Activated T-cell treated with anti-CD3 and anti-CD28 coated beads for 1 hour (primary cell): ENCODE results near the gene GPR33.
"Not testable (repeated sequence)": the region's sequence is repeated elsewhere in the genome, so short reads cannot be mapped to it uniquely, and the experiment has no call there.

ENCODE experiments used
- DNase-seq: peaks from one replicate; pipeline ENCODE4 v3.0.0-alpha.2; 2020; ENCODE audit warnings: low read depth

The GPR33 gene, protein sequence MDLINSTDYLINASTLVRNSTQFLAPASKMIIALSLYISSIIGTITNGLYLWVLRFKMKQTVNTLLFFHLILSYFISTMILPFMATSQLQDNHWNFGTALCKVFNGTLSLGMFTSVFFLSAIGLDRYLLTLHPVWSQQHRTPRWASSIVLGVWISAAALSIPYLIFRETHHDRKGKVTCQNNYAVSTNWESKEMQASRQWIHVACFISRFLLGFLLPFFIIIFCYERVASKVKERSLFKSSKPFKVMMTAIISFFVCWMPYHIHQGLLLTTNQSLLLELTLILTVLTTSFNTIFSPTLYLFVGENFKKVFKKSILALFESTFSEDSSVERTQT

DNA sequence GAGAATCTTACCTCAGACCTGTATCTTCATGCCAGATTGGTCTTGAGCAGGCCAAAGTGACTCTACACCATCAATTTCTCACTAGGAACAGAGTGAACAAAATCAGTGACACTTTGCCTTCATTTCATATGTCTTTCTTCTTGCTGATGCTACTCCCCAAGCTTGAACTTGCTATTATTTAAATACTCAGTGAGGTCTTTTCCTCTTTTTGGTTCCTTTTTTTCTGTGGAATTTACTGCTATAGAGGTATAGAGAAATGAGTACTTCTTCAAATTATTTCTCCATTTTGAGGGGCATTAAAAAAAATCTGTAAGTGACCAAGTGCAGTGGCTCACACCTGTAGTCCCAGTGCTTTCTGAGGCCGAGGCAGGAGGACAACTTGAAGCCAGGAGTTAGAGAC, at the start of gene GPR33:
GPR33 (minus strand) TSS at position 154 of the 400 bp plus-strand sequence. CDS start 4,074 bp downstream, outside the sequence.
- DNase-seq, result no peak

DNA sequence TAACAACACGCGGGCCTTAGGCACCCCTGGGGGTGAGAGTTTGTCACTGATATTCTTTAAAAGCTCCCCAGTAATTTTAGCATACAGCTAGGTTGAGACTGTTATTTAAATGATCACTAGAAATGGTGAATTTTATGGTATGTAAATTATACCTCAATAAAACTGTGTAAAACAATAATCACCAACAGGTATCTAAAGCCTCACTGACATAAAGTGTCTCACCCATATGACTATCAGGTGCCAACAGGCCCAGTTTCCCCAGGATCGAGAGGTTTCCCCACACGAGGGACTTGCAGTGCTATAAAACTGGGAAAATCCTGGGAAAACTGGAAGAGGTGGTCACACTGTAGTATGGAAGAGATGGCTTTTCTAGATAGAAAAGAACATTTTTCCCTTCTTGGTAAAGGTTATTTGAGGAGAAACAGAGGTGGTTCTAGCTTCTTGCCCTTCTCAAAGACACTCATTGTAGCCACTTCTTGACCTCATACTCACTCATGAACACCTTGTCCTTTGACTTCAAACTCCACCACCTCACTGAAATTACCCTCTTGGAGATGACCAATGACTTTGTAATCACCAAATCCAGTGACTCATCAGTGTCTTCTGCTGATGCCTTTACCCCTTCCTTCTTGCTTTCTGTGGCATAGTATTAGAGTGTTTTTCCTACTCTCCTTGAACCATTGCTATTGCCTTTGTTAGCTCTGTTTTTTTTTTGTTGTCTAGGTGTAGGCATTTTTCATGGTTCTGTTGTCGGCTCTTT, 48.5 kb upstream of the GPR33 start:
- DNase-seq, result no peak

DNA sequence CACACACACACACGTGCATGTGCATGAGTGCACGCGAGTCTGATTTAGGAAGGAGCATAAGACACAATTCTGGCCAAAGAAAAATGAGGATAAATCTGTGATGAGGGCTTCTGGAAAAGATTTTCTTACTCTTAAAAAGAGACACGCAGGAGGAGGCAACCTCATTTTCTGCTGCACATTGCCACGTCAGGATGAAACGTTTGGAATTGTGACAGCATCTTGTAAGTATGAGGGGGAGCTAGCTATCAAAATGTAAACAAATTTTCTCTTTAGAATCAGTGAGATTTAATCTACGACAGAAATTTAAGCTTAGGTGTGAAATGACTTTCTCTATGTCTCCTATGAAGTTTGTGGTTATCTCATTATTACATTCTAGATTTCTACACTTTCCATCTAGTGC, 42.3 kb upstream of the GPR33 start:
- no peak for DNase-seq

DNA sequence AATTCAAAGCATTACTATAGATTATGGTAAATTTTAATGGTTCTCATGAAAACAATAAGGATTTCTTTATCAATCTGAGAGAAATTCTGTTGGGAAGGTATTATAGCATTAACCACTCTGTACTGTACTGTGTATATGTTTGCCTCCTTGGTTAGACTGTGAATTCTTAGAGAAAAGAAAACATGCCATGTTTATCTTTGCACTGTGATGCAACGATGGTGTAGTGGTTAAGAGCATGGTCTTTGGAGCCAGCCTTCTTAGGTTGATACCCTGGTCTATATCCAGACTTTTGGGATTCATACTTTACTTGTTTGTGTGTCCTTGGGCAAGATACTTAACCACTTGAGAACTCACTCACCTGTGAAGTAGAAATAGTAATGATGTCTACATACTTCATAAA, 41.2 kb upstream of the GPR33 start:
- no peak for DNase-seq

DNA sequence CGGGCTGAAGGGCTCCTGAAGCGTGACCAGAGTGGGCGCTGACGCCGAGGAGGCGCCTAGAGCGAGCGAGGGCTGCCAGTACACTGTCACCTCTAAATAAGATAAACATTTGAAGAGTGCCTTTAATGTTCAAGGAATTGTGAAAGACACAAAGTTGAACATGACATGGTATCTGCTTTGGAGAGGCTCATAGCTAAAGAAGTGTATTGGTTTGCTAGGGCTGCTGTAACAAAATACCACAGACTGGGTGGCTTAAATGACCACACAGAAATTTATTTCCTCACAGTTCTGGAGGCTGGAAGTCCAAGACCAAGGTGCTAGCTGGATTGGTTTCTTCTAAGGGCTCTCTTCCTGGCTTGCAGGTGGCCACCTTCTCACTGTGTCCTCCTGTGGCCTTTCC, 39.7 kb upstream of the GPR33 start:
- DNase-seq, result no peak

DNA sequence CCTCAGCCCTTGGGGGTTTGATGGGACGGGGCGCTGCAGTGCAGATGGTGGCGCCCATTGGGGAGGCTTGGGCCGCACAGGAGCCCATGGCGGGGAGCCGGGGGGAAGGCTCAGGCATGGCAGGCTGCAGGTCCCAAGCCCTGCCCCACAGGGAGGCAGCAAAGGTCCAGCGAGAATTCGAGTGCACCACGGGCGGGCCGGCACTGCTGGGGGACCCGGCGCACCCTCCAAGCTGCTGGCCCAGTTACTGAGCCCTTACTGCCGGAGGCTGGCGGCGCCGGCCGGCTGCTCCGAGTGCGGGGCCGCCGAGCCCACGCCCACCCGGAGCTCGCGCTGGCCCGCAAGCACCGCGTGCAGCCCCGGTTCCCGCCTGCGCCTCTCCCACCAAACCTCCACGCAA, 39.2 kb upstream of the GPR33 start:
- DNase-seq, result no peak

DNA sequence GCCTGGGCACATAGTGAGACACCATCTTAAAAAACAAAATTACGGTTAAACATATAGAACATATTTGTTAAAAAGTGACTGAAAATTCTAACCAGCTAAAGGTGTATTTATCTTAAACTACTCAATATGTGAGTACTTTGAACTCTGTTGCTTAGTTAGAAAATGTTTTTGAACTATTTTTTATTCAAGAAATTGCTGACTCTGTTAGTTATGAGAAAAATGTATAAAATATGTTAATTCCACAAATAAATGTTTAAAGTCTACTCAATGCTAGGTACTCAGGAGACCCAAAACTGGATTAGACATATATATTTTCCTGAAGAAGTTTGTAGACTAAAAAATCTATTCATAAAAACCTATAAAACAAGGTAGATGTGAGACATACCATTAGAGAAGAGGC, 23.0 kb upstream of the GPR33 start:
- DNase-seq, result no peak

DNA sequence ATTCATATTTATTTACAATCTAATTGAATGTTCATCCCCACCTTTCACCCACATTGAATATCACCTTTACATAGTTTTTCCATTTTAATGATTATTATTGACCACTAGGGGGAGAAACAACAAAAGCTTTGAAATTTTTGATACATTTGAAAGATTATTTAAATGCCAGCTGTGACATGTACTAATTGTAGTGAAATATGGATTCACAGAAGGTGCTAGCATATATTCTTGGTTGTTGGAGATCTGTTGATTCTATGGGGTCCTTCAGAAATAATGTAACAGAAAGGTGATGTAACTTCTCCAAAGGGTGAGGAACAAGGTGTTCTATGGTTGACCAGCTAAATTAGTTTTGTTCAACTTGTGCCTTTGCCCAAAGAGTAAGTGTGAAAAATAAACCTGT, 22.4 kb upstream of the GPR33 start:
- DNase-seq, result no peak

DNA sequence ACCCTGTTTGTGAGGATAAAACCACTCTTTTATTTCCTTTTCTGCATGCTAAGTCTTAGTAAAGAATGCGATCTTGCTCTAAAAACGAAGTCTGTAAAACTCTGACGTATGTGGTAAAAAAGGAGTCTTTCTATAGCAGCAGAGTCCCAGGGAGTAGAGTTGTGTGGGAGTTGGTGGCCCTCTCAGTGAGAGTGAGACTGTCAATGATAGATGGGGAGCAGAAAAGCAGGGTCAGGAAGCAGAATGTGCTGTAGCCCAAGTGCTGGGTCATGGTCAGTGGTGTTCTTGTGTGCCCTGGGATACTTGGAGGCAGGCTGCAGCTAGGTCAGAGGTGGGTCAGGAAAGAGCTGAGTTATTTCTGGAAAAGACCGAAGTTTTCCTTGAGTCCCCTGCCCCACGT, 20.3 kb upstream of the GPR33 start:
- DNase-seq, result no peak

DNA sequence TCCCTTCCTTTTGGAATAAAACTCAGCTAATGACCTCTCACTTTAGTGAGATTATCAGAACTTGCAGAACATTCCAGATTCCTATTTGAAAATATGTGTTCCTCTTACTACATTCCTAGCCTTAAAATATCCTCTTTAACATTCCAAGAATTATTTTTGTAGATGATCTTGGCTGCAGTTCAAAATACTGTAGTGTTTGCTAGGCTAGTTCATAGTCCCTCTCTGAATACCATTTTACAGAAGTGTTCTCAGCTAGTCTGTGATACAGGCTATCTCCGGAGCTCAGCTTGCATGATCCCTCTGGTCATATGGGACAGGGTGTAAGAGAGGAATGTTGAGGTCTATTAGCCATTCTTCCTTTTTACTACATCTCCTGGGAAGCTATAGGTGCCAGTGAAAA, 17.6 kb upstream of the GPR33 start:
- no peak for DNase-seq

DNA sequence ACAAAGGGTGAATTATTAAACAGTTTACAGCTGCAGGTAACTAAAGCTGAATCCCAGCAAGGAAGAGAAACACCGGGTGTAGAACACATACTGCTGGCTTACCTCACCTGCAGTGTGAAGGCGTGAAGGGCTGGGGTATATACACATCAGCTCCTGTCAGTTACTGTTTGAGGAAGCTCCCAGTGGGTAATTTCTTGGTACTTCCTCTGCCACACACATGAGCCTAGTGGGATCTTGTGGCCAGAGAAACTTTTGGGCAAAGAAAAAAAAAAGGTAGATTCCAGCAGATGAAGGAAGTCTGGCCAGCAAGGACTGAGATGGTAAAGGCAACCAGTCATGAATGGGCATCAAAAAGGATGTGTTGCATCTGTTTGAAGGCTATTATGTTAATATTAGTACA, 14.0 kb upstream of the GPR33 start:
- DNase-seq, result no peak

DNA sequence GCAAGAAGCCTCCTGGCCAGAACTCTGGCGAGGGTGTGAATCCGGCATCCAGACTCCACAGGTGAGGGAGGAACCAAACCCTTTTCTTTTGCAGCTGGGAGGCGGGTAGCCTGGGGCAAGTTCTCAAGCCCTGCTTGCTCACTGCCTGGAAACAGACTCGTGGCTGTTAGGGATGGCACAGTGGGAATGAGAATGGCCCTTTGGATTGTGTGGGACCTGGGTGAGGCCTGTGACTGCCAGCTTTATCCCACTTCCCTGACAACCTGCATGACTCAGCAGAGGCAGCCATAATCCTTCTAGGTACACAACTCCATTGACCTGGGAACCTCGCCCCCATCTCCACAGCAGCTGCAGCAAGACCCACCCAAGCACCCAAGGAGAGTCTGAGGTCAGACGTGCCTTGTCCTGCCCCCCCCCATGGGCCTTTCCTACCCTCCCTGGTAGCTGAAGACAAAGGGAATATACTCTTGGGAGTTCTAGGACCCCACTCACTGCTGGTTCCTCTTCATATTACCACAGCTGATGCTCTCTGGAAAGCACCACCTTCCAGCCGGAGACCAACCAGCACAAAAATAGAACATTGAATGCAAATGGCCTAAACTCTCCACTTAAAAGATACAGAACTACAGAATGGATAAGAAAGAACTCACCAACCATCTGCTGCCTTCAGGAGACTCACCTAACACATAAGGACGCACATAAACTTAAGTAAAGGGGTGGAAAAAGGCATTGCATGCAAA, 5.1 kb upstream of the GPR33 start:
- no peak for DNase-seq

DNA sequence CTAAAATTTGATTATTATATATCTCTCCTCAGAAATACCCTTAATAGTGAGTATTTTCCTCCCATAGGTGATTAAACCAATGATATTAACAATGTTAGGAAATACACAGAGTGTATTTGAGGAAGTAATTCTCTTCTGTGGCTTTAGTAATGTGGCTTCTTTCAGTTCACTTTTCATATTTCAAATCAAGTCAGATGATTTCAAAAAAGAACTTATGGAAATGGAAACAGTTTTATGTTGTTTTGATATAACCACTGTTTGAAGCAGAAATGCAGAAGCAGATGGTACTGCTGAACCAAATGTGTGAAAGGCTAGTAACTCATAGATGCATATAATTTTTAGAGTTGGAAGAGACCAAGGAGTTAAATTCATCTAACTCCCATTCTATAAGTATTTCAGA, 1.9 kb upstream of the GPR33 start:
- DNase-seq, result no peak

DNA sequence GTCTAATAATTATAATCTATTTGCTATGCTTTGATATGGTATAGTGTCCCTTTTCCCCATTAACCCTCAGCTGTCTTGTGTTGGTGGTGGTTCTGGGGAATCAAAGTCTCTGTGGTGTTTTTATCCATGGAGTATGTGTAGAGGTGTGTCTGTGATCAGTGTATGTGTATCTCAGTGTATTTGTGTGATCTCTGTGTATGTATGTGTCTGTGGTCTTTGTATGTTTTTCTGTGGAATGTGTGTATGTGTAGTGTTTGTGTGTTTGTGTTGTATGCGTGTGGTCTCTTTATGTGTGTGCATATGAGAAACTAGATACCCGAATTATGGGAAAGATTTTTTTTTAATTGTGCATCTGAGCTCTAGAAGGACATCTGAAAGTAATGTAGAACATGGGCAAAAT, 1.1 kb downstream of the GPR33 start:
- DNase-seq, result no peak

DNA sequence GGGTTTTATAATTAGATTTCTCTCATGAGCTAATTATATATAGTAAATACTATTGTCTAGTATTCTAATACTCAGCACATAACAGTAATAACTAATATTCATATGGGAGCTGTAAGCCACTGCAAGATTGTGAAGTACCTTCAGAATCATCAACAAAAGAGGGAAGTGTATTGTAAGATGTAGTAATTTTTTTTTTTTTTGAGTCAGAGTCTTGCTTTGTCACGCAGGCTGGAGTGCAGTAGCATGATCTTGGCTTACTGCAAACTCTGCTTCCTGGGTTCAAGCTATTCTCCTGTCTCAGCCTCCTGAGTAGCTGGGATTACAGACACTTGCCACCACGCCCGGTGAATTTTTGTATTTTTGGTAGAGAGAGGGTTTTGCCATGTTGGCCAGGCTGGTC, 3.1 kb downstream of the GPR33 start:
- DNase-seq, result no peak

DNA sequence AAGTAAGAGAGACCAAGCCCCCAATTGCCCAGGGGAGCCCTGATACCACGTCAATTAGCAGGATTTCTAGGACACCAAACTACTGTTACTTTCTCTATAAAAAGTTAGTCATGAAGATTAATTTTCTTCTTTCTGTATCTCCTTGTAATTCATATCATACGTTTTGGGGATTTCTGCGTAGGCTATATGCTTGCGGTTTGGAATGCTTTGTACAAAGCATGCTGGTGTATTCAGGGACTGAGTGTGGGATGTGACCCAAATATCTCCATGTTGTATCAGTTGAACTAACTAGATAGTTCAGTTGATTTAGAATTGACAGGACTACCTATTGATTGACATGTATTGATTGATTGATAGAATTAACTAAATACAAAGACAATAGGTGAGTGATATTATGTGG, 7.7 kb downstream of the GPR33 start:
- no peak for DNase-seq

DNA sequence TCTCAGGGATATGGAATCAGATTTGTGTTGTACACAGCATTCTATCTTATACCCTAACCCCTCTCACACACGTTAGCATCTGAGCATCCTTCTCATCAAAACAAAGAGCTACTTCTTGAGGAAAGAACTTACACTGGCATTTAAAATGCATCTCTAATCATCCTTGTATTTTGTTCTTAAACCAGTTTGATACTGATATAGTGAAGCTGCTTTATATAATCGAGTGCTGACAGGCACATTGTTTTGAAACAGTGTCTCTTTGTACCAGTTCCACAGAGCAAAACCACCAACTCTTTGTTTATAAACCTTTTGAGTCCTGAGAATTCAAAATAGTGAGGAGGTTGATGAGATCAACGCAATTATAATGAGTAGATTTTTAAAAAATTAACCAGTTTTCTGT, 8.8 kb downstream of the GPR33 start:
- DNase-seq, result no peak

DNA sequence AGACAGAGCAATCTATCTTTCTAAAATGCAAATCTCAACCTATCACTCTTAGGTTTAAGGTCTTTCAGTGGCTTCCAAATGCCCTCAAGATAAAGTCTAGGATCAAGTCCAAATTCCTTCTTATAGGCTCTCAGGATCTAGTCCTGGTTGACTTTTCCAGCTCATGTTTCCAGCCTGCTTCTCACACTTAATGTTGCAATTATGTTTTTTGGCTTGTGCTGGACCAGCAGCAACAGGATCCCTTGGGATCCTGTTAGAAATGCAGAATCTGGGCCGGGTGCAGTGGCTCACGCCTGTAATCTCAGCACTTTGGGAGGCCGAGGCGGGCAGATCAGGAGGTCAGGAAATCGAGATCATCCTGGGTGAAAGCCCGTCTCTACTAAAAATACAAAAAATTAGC, 10.6 kb downstream of the GPR33 start:
- no peak for DNase-seq

DNA sequence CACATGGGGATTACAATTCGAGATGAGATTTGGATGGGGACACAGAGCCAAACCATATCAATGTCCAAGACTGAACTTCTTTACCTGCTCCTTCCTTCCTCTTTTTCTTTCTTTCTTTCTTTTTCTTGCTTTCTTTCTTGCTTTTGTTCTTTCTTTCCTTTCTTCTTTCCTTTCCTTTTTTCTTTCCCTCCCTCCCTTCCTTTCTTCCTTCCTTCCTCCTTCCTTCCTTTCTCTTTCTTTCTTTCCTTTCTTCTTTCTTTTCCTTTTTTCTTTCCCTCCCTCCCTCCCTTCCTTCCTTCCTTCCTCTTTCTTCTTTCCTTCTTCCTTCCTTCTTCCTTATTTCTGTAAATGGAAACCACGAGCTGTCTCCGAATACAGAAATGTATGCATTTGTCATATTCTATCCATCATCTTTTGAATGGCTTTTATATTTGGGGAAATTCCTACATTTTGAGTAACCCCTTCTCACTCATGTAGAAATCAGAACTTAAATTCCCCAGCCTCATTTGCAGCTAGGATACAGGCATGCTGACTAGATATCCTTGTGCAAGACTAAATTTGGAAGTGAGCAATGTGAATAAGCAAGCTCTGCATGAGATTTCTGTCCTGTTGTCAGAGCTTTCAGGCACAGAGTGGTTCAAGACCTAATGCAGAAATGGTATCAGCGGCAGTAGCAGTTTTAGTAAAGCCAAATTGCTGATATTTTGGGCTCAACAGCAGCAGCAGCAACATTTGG, 11.5 kb downstream of the GPR33 start:
- no peak for DNase-seq

DNA sequence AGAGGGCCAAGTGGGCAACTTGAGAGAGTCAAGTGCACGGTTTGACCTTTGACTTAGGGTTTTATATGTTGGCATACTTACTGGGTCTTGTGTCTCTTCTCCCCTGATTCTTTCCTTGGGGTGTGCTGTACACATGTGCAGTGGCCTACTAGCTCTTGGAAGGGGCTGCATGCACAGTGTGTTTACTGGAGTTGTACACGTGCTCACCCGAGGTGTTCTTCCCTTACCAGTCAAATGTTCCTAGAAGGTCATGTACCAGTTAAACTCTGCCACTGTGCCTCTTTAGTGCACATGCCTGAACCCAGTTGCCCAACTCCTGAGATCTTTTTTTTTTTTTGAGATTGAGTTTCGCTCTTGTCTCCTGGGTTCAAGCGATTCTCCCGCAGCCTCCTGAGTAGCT, 21.3 kb downstream of the GPR33 start:
- no peak for DNase-seq

DNA sequence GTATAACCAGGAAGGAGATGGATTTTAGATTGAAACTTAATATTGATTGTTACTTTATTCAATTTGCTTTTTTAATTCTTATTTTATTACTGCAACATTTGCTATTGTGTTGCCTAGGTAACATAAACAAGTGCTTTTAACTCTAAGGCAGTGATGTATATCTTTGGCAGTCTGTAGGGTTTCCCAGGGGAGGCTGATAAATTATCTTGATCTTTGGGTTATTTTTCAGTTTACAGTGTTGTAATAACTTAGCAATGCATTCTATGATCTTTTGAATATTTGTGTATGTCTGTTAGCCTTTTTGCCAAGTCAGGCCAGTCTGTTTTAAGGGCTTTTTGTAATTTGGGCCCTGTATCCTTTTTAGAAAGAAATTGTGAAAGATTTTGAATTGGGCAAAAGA, 22.7 kb downstream of the GPR33 start:
- DNase-seq, result no peak

DNA sequence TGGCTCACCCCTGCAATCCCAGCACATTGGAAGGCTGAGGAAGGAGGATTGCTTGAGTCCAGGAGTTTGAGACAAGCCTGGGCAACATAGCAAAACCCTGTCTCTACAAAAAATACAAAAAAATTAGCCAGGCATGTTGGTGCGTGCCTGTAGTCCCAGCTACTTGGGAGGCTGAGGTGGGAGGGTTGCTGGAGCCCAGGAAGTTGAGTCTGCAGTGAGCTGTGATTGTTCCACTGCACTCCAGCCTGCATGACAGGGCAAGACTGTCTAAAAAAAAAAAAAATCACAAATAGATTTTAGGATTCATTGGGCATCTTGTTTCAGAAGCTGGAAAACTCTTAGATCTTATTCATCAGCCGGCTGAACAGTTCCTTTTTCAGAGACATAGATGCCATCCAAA, 25.4 kb downstream of the GPR33 start:
- DNase-seq, result not testable (repeated sequence)
